Keratinocyte (primary cell): ENCODE data around the gene EHMT1. TPM values are rescaled to one million over a fixed set of nuclear protein-coding genes. Genes with fewer than 3 reads are reported as not detected.

Experiments used
- DNase-seq: peaks from one replicate; pipeline ENCODE4 v3.0.0-alpha.2; 2011; ENCODE audit warnings: low read depth, missing footprints, low spot score
- FAIRE-seq: peaks from 2 replicates; lab custom pipeline; 2011; peaks lifted over from hg19 to GRCh38; lab: Jason Lieb, UNC
- H2AFZ ChIP-seq: 2 replicates; pipeline ENCODE4 v1.6.0; 2012; ENCODE audit warnings: low read length, control low read depth, inconsistent platforms; ENCODE audit not compliant: control insufficient read depth
- H3K27ac ChIP-seq: 2 replicates; pipeline ENCODE4 v1.5.1; 2011; ENCODE audit warnings: low read length; ENCODE audit not compliant: control insufficient read depth, insufficient read depth
- H3K27me3 ChIP-seq: 3 replicates; pipeline ENCODE4 v1.6.0; 2011; ENCODE audit warnings: low read length; ENCODE audit not compliant: control insufficient read depth, insufficient read depth; ENCODE audit errors: extremely low read depth
- H3K36me3 ChIP-seq, 2 experiments: 2 replicates in 1 of 2; 3 replicates in 1 of 2; pipeline ENCODE4 v1.5.1; 2011; ENCODE audit warnings: low read length in 2 of 2, mild to moderate bottlenecking in 1 of 2; ENCODE audit not compliant: control insufficient read depth in 2 of 2, insufficient read depth in 2 of 2; ENCODE audit errors: extremely low read depth in 1 of 2
- H3K4me1 ChIP-seq: 3 replicates; pipeline ENCODE4 v1.5.1; 2011; ENCODE audit warnings: low read length; ENCODE audit not compliant: control insufficient read depth, insufficient read depth; ENCODE audit errors: extremely low read depth
- H3K4me2 ChIP-seq: 3 replicates; pipeline ENCODE4 v1.6.0; 2011; ENCODE audit warnings: low read depth, low read length; ENCODE audit not compliant: control insufficient read depth, insufficient read depth; ENCODE audit errors: extremely low read depth
- H3K4me3 ChIP-seq, 3 experiments: fragments of 200-600 bp in 1 of 3; sonication (generic) in 1 of 3; 2 replicates in 2 of 3; 3 replicates in 1 of 3; pipeline ENCODE4 v1.5.1; 2011 to 2016; ENCODE audit warnings: low read length in 3 of 3, mild to moderate bottlenecking in 3 of 3, control low read depth in 2 of 3, inconsistent platforms in 1 of 3, low read depth in 1 of 3, mixed read lengths in 1 of 3, mixed run types in 1 of 3, moderate library complexity in 1 of 3; ENCODE audit not compliant: control insufficient read depth in 2 of 3, insufficient read depth in 2 of 3; ENCODE audit errors: extremely low read depth in 1 of 3
- H3K79me2 ChIP-seq: 2 replicates; pipeline ENCODE4 v1.6.0; 2012; ENCODE audit warnings: low read length; ENCODE audit not compliant: control insufficient read depth, insufficient read depth
- H3K9ac ChIP-seq: 3 replicates; pipeline ENCODE4 v1.6.0; 2011; ENCODE audit warnings: low read length; ENCODE audit not compliant: control insufficient read depth, insufficient read depth; ENCODE audit errors: extremely low read depth
- H3K9me1 ChIP-seq: 3 replicates; pipeline ENCODE4 v1.6.0; 2011; ENCODE audit warnings: low read length; ENCODE audit not compliant: control insufficient read depth, insufficient read depth; ENCODE audit errors: extremely low read depth
- H3K9me3 ChIP-seq: 2 replicates; pipeline ENCODE4 v1.5.1; 2012; ENCODE audit warnings: low read depth, low read length; ENCODE audit not compliant: control insufficient read depth
- H4K20me1 ChIP-seq: 3 replicates; pipeline ENCODE4 v1.6.0; 2011; ENCODE audit warnings: low read length; ENCODE audit not compliant: control insufficient read depth, insufficient read depth; ENCODE audit errors: extremely low read depth
- EZH2 ChIP-seq: IDR thresholded peaks from one replicate; pipeline ENCODE4 v1.6.1; 2012; ENCODE audit warnings: inconsistent platforms, mild to moderate bottlenecking, low read length, moderate library complexity
- dilution Hi-C: fragments of 300-500 bp; cut with MboI; formaldehyde crosslinking; loops from one replicate; pipeline ENCODE4 v1.7.0; 2020; ENCODE audit warnings: low sequenced_read_pairs; ENCODE audit not compliant: extremely low pct_ligation_motif_present
- polyA plus RNA-seq, 5 experiments: library from polyadenylated mRNA; depleted of rRNA in 3 of 5; stranded (reverse) in 3 of 5; stranded (forward) in 1 of 5; unstranded in 1 of 5; fragments of >200 nt; gene quantifications; 1 replicate in 1 of 5; 2 replicates in 3 of 5; 3 replicates in 1 of 5; pipeline versions ENCODE4 v1.2.1 to v1.2.3, GENCODE V29; 2011 to 2012; ENCODE audit warnings: missing spikeins in 2 of 5, low read depth in 1 of 5, low replicate concordance in 1 of 5
- TF ChIP-seq, protein P1 (sequence below), 3 experiments: IDR thresholded peaks in 1 of 3; conservative IDR thresholded peaks in 1 of 3; optimal IDR thresholded peaks in 1 of 3; 2 replicates in 2 of 3; 3 replicates in 1 of 3; pipeline versions ENCODE3 to v1.5.1; 2011; ENCODE audit warnings: low read length in 3 of 3, mild to moderate bottlenecking in 3 of 3, moderate library complexity in 2 of 3, control low read depth in 1 of 3, inconsistent platforms in 1 of 3; ENCODE audit not compliant: insufficient read depth in 2 of 3; ENCODE audit errors: extremely low read depth in 1 of 3

The EHMT1 gene
- polyA plus RNA-seq, 1 donor (not counting 4 experiments of a cell fraction or from before 2014, with no cell fraction given): 25.9 TPM

GRCh38 chr9:137721479-137721878 lies 102.7 kb downstream of the EHMT1 start:
- peaks cover 12% of the 10 kb centered on the region for H4K20me1 ChIP-seq
- TF ChIP-seq, protein P1, sequence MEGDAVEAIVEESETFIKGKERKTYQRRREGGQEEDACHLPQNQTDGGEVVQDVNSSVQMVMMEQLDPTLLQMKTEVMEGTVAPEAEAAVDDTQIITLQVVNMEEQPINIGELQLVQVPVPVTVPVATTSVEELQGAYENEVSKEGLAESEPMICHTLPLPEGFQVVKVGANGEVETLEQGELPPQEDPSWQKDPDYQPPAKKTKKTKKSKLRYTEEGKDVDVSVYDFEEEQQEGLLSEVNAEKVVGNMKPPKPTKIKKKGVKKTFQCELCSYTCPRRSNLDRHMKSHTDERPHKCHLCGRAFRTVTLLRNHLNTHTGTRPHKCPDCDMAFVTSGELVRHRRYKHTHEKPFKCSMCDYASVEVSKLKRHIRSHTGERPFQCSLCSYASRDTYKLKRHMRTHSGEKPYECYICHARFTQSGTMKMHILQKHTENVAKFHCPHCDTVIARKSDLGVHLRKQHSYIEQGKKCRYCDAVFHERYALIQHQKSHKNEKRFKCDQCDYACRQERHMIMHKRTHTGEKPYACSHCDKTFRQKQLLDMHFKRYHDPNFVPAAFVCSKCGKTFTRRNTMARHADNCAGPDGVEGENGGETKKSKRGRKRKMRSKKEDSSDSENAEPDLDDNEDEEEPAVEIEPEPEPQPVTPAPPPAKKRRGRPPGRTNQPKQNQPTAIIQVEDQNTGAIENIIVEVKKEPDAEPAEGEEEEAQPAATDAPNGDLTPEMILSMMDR (optimal IDR thresholded peaks at IDR 0.05 in 1 of 3, IDR thresholded peaks at IDR 0.05 in 1 of 3, conservative IDR thresholded peaks at IDR 0.05 in 1 of 3; ENCODE audit: extremely low read depth in 1 of 3, insufficient read depth in 2 of 3, low read length in 3 of 3): no peak
- TF ChIP-seq EZH2: no peak
- DNase-seq: no peak
- no peak overlapping the region for H3K4me3 ChIP-seq
- no peak overlapping the region for H2AFZ ChIP-seq
- H3K9ac ChIP-seq: no peak overlapping the region
- peaks cover 3% of the 10 kb centered on the region for H3K9me1 ChIP-seq
- H3K27me3 ChIP-seq: no peaks in the 10 kb centered on the region
- H3K27ac ChIP-seq: no peak overlapping the region
- peaks cover 30% of the 10 kb centered on the region for H3K79me2 ChIP-seq
- H3K4me1 ChIP-seq: peaks cover 15% of the 10 kb centered on the region
- H3K9me3 ChIP-seq: no peaks in the 10 kb centered on the region
- dilution Hi-C loops: no loop called here
- peaks cover 12 to 15% of the 10 kb centered on the region in 2 experiments for H3K36me3 ChIP-seq
- no peak for FAIRE-seq
- H3K4me2 ChIP-seq: no peak overlapping the region

- Histone ChIP-seq H2AFZ (no peak overlapping the region), H3K9me3 (no peaks in the 10 kb centered on the region), H3K79me2 (peaks cover 33% of the 10 kb centered on the region), H3K9me1 (peaks cover 3% of the 10 kb centered on the region), H3K4me1 (peaks cover 15% of the 10 kb centered on the region), H3K36me3 (peaks cover 10 to 12% of the 10 kb centered on the region in 2 experiments), H3K4me2 (no peak overlapping the region), H3K27ac (no peak overlapping the region), H3K4me3 (no peak overlapping the region), H4K20me1 (peaks cover 12% of the 10 kb centered on the region), H3K27me3 (no peaks in the 10 kb centered on the region), H3K9ac (no peak overlapping the region)
- dilution Hi-C loops: no loop called here
- DNase-seq (no peak), FAIRE-seq (no peak)
- TF ChIP-seq EZH2: no peak
- TF ChIP-seq, protein P1 (optimal IDR thresholded peaks at IDR 0.05 in 1 of 3, IDR thresholded peaks at IDR 0.05 in 1 of 3, conservative IDR thresholded peaks at IDR 0.05 in 1 of 3; ENCODE audit: extremely low read depth in 1 of 3, insufficient read depth in 2 of 3, low read length in 3 of 3): no peak
Measured at GRCh38 chr9:137721899-137722298, 103.1 kb downstream of the EHMT1 start.
